Neural progenitor cell (in vitro differentiated cells): ENCODE results near the gene RTP5. TPM values are rescaled to one million over a fixed set of nuclear protein-coding genes. Genes with fewer than 3 reads are reported as not detected.

Source experiments
- DNase-seq: peaks from one replicate; pipeline ENCODE4 v3.0.0-alpha.2; 2016; ENCODE audit warnings: low spot score
- H2AFZ ChIP-seq: fragments of 200-600 bp; sonication (generic); replicated peaks from 2 replicates; pipeline ENCODE4 v1.6.1; 2016; ENCODE audit warnings: antibody characterized with exemption
- H3F3A ChIP-seq: fragments of 200-600 bp; sonication (generic); 2 replicates; pipeline ENCODE4 v1.6.1; 2016; ENCODE audit warnings: antibody characterized with exemption, low read depth
- H3K27ac ChIP-seq: fragments of 200-600 bp; sonication (generic); 2 replicates; pipeline ENCODE4 v1.5.1; 2016; ENCODE audit warnings: mild to moderate bottlenecking
- H3K27me3 ChIP-seq: fragments of 200-600 bp; sonication (generic); 2 replicates; pipeline ENCODE4 v1.6.1; 2016; ENCODE audit warnings: mild to moderate bottlenecking, moderate library complexity
- H3K36me3 ChIP-seq: fragments of 200-600 bp; sonication (generic); 2 replicates; pipeline ENCODE4 v1.5.1; 2016
- H3K4me1 ChIP-seq: fragments of 200-600 bp; sonication (generic); 2 replicates; pipeline ENCODE4 v1.6.1; 2016; ENCODE audit warnings: mixed run types
- H3K4me2 ChIP-seq: fragments of 200-600 bp; sonication (generic); 2 replicates; pipeline ENCODE4 v1.6.1; 2016
- H3K4me3 ChIP-seq: fragments of 200-600 bp; sonication (generic); 2 replicates; pipeline ENCODE4 v1.5.1; 2016
- H3K79me2 ChIP-seq: fragments of 200-600 bp; sonication (generic); 2 replicates; pipeline ENCODE4 v1.6.1; 2016; ENCODE audit warnings: low read depth
- H3K9ac ChIP-seq: fragments of 200-600 bp; sonication (generic); 2 replicates; pipeline ENCODE4 v1.6.1; 2016
- H3K9me3 ChIP-seq: fragments of 200-600 bp; sonication (generic); 2 replicates; pipeline ENCODE4 v1.5.1; 2016; ENCODE audit warnings: low read depth
- H4K20me1 ChIP-seq: fragments of 200-600 bp; sonication (generic); 2 replicates; pipeline ENCODE4 v1.6.1; 2016; ENCODE audit warnings: low read depth
- H3K27ac Mint-ChIP-seq: 3 replicates; pipeline ENCODE4 v1.8.0; 2021; ENCODE audit warnings: mixed read lengths
- H3K27me3 Mint-ChIP-seq: 2 replicates; pipeline ENCODE4 v1.8.0; 2022; ENCODE audit warnings: low read depth, mild to moderate bottlenecking, inconsistent platforms, moderate library complexity, mixed read lengths; ENCODE audit not compliant: insufficient read depth
- H3K36me3 Mint-ChIP-seq: 3 replicates; pipeline ENCODE4 v1.8.0; 2021; ENCODE audit warnings: mixed read lengths
- H3K4me1 Mint-ChIP-seq: 3 replicates; pipeline ENCODE4 v1.8.0; 2021; ENCODE audit warnings: mixed read lengths
- H3K4me3 Mint-ChIP-seq: 3 replicates; pipeline ENCODE4 v1.8.0; 2021; ENCODE audit warnings: mild to moderate bottlenecking, moderate library complexity, mixed read lengths
- H3K9me3 Mint-ChIP-seq: 3 replicates; pipeline ENCODE4 v1.8.0; 2020; ENCODE audit warnings: mixed read lengths
- CTCF ChIP-seq: fragments of 200-600 bp; sonication (generic); IDR thresholded peaks from 2 replicates; pipeline ENCODE4 v1.5.1; 2017; ENCODE audit warnings: antibody characterized with exemption, mild to moderate bottlenecking
- EZH2 ChIP-seq: fragments of 200-600 bp; sonication (generic); IDR thresholded peaks from 2 replicates; pipeline ENCODE4 v1.6.1; 2017; ENCODE audit warnings: antibody characterized with exemption, mild to moderate bottlenecking, moderate library complexity
- EZH2phosphoT487 ChIP-seq: fragments of 200-600 bp; sonication (generic); IDR thresholded peaks from 2 replicates; pipeline ENCODE4 v1.6.1; 2017; ENCODE audit warnings: antibody characterized with exemption
- total RNA-seq: library from RNA; depleted of rRNA; stranded (reverse); fragments of >200 nt; gene quantifications from 2 replicates; pipeline ENCODE4 v1.2.3, GENCODE V29; 2015; ENCODE audit warnings: low replicate concordance

The RTP5 gene
- total RNA-seq, 1 donor from 2014 or later: not detected

GRCh38 chr2:241853651-241854341, 15.7 kb upstream of the RTP5 start:
- no peak for DNase-seq

GRCh38 chr2:241854342-241855244, 14.9 kb upstream of the RTP5 start:
- no peaks in the 10 kb centered on the region for H4K20me1 ChIP-seq
- Mint-ChIP-seq H3K27me3 (peaks cover 3% of the 10 kb centered on the region), H3K4me1 (peaks cover 9% of the 10 kb centered on the region), H3K4me3 (no peak overlapping the region), H3K36me3 (no peaks in the 10 kb centered on the region), H3K9me3 (no peaks in the 10 kb centered on the region), H3K27ac (no peak overlapping the region)
- H2AFZ ChIP-seq: no peak overlapping the region
- DNase-seq: no peak
- no peak overlapping the region for H3K27ac ChIP-seq
- H3K4me2 ChIP-seq: no peak overlapping the region
- no peak overlapping the region for H3K9ac ChIP-seq
- H3K4me1 ChIP-seq: peaks cover 5% of the 10 kb centered on the region
- H3K4me3 ChIP-seq: no peak overlapping the region
- no peaks in the 10 kb centered on the region for H3K36me3 ChIP-seq
- TF ChIP-seq EZH2 (no peak), CTCF (no peak), EZH2phosphoT487 (no peak)
- H3K79me2 ChIP-seq: no peaks in the 10 kb centered on the region
- no peaks in the 10 kb centered on the region for H3K9me3 ChIP-seq
- no peaks in the 10 kb centered on the region for H3F3A ChIP-seq
- no peaks in the 10 kb centered on the region for H3K27me3 ChIP-seq

More at GRCh38 chr2:241853651-241854341, 15.7 kb upstream of the RTP5 start:
- Mint-ChIP-seq H3K4me1 (peaks cover 8% of the 10 kb centered on the region), H3K27me3 (peaks cover 3% of the 10 kb centered on the region), H3K9me3 (no peaks in the 10 kb centered on the region), H3K27ac (no peak overlapping the region), H3K36me3 (no peaks in the 10 kb centered on the region), H3K4me3 (no peak overlapping the region)
- H3K9ac ChIP-seq: no peak overlapping the region
- peaks cover 5% of the 10 kb centered on the region for H3K4me1 ChIP-seq
- no peaks in the 10 kb centered on the region for H3K27me3 ChIP-seq
- H3K4me2 ChIP-seq: no peak overlapping the region
- no peak overlapping the region for H3K27ac ChIP-seq
- H3K4me3 ChIP-seq: no peak overlapping the region
- H3F3A ChIP-seq: no peaks in the 10 kb centered on the region
- H3K9me3 ChIP-seq: no peaks in the 10 kb centered on the region
- H4K20me1 ChIP-seq: no peaks in the 10 kb centered on the region
- H2AFZ ChIP-seq: no peak overlapping the region
- no peaks in the 10 kb centered on the region for H3K36me3 ChIP-seq
- H3K79me2 ChIP-seq: no peaks in the 10 kb centered on the region
- TF ChIP-seq EZH2phosphoT487 (no peak), EZH2 (no peak), CTCF (no peak)

GRCh38 chr2:241855245-241855887, 14.2 kb upstream of the RTP5 start:
- Mint-ChIP-seq H3K4me1 (peaks cover 11% of the 10 kb centered on the region), H3K9me3 (no peaks in the 10 kb centered on the region), H3K36me3 (no peaks in the 10 kb centered on the region), H3K4me3 (no peak overlapping the region), H3K27ac (peak overlapping the region; percentile 66), H3K27me3 (peaks cover 3% of the 10 kb centered on the region)
- H4K20me1 ChIP-seq: no peaks in the 10 kb centered on the region
- DNase-seq: no peak
- no peak overlapping the region for H3K4me3 ChIP-seq
- TF ChIP-seq CTCF (no peak), EZH2 (no peak), EZH2phosphoT487 (no peak)
- no peaks in the 10 kb centered on the region for H3K27me3 ChIP-seq
- no peak overlapping the region for H2AFZ ChIP-seq
- H3K36me3 ChIP-seq: no peaks in the 10 kb centered on the region
- no peaks in the 10 kb centered on the region for H3F3A ChIP-seq
- no peaks in the 10 kb centered on the region for H3K9me3 ChIP-seq
- H3K79me2 ChIP-seq: no peaks in the 10 kb centered on the region
- no peak overlapping the region for H3K27ac ChIP-seq
- H3K4me1 ChIP-seq: peaks cover 5% of the 10 kb centered on the region
- H3K4me2 ChIP-seq: no peak overlapping the region
- no peak overlapping the region for H3K9ac ChIP-seq
